NCI-H2196 (cell line): ENCODE measurements around the gene IL1RAPL1.

Source experiments
- DNase-seq: peaks from one replicate; lab custom pipeline; 2025; ENCODE audit not compliant: unreplicated experiment; lab: John Stamatoyannopoulos, UW

The IL1RAPL1 gene

GRCh38 chrX:29721152-29721551, 1133.9 kb downstream of the IL1RAPL1 start:
- DNase-seq: no peak

- no peak for DNase-seq
These were observed 1137.1 kb downstream of the IL1RAPL1 start for GRCh38 chrX:29724316-29724715.

DNA sequence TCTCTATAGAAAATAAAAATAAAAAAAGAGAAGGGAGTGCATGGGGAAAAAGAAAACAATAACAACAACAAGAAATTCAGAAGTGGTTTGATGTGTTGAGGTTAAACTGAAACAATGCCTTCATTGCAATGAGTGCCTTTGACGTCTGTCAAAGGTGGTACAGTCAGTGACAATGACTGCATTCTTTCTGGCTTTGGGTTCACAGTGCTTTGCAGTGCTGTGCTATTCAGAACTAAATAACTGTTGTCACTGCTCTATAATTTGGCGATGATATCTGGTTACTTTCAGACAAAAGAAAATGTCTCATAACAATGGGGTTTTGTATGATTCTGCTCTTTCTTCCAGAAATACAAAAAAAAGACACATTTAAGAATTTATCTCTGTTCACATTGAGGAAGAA, 1139.6 kb downstream of the IL1RAPL1 start:
- DNase-seq: no peak

DNA sequence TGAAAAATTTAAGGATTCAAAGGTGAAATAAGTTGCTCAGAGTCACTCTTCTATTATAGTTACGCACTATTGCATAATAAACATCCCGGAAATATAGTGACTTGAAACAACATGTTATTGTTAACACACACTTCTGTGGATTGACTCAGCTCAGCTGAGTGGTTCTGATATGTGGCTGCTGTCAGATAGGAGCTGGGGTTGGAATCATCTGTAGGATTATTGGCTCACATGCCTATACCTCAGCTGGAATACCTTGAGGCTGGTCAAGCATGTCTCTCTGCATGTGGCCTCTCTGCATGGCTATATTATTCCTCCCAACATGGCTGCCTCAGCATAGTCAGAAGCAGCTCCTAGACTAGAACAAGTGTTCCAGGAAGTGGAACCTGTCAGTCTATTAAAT, 1141.4 kb downstream of the IL1RAPL1 start:
- DNase-seq: no peak

DNA sequence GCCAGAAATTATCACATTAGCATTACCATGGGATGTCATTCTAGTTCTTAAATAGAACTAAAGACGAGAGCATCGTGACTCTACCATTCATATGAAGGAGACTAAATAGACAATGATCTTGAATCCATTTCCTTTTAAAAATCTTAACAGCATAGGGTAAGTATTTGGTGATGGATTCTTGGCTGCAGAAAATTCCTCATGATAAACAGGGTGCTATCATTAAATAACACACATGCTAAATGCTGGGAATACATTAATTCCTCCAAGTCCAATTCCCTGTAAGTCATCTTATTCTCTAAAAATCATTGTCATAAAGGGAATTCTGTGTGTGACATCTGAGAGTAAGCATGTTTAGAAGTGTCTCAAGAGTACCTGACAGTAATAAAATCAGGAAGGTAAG, 1157.7 kb downstream of the IL1RAPL1 start:
- no peak for DNase-seq

DNA sequence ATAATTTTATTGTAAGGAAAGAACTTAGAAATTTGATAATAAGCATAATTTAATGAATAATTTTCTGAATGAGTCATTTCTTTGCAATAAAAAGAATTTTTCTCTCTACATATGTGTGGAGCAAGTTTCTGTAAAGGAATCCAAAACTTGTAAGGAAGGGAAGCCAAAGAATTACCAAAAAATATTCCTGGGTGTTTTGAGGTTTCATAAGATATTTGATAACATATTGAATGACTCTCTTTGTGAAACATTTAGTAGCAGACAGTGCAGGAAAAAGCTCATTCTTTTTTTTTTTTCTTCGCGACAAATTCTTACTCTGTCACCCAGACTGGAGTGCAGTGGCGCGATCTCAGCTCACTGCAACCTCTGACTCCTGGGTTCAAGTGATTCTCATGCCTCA, 1159.1 kb downstream of the IL1RAPL1 start:
- no peak for DNase-seq

DNA sequence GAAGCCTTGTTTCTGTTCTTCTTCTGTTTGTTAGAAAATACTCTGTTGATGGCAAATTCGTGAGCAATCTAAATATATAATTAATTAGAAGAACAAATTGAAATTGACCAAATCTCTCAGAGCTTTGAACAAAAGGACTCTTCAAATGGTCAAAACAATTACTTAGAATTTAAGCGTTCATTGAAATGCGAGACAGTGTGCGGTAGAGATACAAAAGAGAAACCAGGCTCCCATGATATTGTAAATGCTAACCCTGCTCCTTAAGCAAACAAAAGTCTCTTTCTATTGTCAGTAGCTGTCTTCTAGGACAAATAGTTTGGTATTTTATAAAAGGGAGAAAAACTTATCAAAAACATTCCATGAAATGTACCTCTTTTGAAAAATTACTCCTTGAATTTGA, 1174.8 kb downstream of the IL1RAPL1 start:
- no peak for DNase-seq

- no peak for DNase-seq
These were observed 1188.6 kb downstream of the IL1RAPL1 start for GRCh38 chrX:29775890-29776289.

- DNase-seq: no peak
These were observed 1200.4 kb downstream of the IL1RAPL1 start for GRCh38 chrX:29787656-29788055.

- DNase-seq: no peak
These were observed 1201.9 kb downstream of the IL1RAPL1 start for GRCh38 chrX:29788991-29789699.

DNA sequence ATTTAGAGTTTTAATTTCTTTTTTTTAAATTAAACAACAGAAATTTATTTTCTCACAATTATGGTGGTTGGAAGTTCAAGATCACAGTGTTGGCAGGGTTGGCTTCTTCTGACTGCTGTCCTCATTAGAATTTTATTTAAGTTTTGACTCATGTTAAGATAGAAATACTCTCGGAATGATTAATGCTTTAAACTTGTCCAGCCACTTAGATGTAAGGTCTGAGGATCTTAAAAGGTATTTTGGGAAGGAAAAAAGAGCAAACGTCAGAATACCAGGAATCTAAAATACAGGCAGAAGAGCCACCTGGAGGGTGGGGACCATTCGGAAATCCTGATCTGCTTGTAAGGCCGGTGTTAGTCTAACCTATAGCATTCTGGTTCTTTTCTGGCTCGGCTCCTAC, 1205.1 kb downstream of the IL1RAPL1 start:
- no peak for DNase-seq

- no peak for DNase-seq
These were observed 1209.9 kb downstream of the IL1RAPL1 start for GRCh38 chrX:29797156-29797555.

DNA sequence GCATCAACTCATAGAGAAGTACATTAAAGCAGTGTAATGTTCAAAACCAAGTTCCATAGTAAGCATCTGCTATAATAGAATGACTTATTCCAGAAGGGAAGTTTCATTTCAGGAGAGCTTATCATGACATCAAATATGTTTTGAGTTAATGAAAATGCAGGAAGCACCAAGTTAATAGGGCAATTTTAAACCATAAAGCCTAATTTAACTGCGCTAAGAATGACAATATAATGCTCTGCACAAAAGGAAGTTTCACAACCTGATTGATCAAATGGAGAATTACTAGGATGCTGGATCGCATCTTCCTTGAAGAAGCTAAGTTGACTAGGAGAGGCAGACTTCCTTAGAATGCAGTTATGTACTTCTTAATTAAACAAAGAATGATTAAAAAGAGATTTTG, 1211.2 kb downstream of the IL1RAPL1 start:
- DNase-seq: no peak

GRCh38 chrX:29813174-29813573, 1225.9 kb downstream of the IL1RAPL1 start:
- no peak for DNase-seq

- DNase-seq: no peak
These were observed 1237.1 kb downstream of the IL1RAPL1 start for GRCh38 chrX:29824176-29824906.

DNA sequence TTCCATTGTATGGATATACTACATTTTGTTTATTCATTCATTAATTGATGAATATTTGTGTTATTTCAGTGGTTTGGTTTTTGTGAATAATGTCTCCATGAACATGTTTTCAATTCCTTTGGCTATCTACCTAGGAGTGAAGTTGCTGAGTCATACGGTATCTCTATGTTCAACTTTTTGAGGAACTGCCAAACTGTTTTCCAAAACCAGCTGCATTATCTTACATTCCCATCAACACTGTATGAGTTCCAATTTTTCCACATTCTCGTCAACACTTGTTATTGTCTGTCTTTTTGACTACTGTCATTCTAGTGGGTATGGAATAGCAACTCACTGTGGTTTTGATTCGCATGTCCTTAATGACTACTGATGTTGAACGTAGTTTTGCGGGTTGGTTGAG, 1239.5 kb downstream of the IL1RAPL1 start:
- no peak for DNase-seq

GRCh38 chrX:29834311-29834710, 1247.1 kb downstream of the IL1RAPL1 start:
- DNase-seq: no peak

DNA sequence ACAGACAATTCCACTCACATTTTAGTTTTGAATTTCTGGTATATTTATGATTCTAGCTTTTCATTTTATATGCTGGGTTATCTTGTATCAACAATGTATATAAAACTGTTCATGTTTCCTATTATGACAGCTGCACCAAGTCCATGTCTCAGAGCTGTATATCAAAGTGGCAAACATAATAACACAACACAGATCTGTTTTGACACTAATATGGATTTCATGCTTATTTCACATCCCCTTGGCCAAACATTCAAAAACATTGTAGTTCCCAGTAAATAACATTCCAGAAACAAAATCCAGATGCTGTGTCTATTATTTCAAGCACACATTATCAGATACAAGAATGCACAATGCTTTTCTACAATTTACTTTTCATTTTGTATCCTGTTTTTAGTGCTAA, 1247.5 kb downstream of the IL1RAPL1 start:
- no peak for DNase-seq

DNA sequence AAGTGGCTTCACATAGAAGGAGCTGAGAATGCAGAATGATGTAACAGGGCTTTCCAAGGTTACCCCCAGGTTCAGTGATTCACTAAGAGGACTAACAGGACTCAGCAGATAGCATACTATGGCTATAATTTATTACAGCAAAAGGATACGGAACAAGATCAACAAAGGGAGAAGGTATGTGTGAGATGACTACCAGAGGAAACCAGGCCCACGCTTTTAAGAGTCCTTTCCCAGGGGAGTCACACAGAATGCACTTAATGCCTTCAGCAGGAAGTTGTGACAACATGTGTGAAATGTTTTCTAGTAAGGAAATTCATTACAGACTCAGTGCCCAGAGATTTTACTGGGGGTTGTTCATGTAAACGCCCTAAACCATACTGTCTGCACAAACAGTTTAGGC, 1254.5 kb downstream of the IL1RAPL1 start:
- no peak for DNase-seq

GRCh38 chrX:29842552-29842951, 1255.3 kb downstream of the IL1RAPL1 start:
- DNase-seq: no peak

DNA sequence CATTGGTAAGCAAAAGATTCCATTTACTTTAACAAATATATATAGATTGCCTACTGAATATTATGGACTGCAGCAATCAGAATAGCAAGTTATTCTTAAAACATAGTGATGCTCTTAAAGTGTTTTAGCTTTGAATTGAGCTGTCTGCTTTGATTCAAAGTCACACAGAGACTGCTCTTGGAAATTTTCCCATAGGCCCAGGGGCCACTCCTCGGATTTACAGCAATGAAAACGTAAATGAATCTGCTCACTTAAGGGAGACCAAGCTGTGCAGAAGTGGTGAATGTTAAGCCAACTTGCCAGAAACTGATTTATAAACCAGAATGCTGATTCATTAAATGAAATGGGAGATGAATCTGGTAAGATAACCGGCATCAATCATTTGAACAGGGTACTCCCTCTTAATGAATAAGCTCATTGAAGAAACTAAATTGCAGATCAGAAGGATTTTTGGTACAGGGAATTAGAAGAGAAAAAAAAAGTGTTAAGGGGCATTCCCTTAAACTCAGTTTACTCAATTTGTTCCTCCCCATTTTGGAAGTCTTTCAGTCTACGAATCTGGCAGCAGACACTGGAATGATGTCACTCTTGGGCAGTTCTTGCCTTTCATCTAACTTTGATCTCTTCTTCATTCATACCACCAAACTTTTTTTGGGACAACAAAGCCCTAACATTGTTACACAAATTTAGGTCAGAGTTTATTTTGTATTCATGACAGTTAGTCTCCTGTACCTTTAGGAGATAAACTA, 1264.8 kb downstream of the IL1RAPL1 start:
- no peak for DNase-seq

DNA sequence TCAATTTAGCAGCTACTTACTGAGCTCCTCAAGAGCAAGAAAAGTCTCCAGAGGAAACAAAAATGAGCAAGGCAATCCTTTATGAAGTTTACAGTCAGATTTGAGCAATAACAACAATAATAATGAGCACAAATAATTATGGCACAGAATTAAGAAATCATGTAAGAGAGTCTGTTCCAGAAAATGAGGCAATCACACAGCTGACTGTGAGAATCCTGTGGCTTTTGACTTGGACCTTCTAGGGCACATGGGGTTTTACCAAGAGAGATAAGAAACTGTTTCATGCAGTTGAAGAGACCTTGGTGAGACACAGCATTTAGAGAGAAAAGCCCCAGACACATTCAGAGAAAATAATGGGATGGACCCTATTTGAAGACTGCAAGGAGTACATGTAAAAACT, 1265.5 kb downstream of the IL1RAPL1 start:
- DNase-seq: no peak
